DMS153 treated with DMSO at 0.1 percent for 48 hours (cell line): ENCODE data around the gene HMCN1.

ENCODE experiments used
- DNase-seq: peaks from one replicate; lab custom pipeline; 2025; ENCODE audit not compliant: unreplicated experiment; lab: John Stamatoyannopoulos, UW

The HMCN1 gene

DNA sequence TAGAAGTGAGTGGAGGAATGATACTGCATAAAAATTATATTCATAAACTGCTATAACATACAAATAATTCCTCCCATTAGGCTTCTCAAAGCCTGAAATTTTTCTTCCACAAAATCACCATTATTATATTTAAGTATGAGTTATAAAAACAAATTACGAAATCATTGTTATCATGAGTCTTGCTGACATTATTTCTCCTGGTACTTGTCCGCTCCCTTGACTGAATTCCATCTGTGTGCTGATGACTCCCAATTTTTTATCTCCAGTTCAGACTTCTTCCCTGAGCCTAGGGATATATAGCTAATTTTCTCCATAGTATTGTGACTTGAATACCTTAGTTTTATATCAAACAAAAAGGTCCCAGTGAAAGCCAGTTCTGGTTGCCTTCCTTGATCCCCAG, 268.2 kb downstream of the HMCN1 start:
- DNase-seq: no peak

DNA sequence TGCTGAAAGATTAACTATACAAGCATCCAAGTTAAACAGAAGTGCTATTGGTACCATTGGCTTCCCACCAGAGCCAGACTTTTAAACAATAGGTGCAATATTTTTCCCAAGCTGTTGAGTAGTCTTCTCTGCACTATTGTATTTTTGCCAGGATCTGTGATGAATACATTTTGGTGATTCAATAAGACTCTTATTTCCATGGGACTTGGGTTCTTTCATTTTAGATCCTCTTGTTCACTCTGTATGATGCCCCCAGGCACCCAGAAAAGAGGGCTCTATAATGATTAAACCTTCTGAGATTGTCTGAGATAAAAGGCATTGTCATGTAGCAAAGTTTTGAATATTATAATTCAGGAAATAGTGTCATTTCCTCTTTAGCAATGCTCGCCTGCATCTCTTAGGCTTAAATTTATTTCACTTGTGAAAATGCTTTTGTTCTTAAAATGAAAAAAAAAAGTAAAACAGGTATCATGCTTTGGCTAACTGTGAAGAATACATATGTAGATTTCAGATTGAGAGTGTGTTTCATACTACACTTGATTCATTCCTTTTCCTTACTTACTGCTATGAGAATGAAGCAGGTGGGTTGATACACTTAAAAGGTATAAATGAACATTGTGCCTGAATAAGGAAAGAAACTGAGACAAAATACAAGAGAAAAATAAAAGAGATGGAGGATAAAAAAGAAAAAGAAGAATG, 275.0 kb downstream of the HMCN1 start:
- DNase-seq: no peak

DNA sequence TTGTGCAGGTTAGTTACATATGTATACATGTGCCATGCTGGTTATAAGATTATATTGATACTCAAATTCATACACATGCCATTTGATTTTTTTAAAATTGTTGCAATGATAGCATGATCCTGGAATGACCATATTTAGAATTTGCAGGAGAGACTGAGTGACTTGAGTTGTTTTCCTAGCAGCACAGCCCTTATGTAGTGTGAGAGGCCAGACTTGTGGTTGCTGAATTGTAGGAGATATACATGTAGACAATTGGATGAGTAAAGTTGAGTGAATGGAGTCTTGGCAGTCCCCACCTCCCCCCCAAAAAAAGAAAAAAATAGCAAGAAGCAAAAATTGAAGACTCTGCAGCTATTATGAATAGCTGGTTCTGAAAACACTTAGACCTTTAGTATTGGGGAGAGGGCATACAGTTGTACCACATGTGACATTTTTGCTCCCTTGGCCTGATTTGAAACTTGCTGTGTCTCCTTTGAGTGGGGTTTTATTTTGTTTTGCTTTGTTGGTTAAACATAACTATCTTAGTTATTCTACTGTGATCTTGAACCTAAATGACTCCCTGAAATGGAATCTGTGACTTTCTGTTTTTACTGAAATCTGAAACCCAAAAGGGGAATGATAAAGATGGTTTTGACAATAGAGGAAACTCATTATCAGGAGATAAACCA, 280.3 kb downstream of the HMCN1 start:
- DNase-seq: no peak

DNA sequence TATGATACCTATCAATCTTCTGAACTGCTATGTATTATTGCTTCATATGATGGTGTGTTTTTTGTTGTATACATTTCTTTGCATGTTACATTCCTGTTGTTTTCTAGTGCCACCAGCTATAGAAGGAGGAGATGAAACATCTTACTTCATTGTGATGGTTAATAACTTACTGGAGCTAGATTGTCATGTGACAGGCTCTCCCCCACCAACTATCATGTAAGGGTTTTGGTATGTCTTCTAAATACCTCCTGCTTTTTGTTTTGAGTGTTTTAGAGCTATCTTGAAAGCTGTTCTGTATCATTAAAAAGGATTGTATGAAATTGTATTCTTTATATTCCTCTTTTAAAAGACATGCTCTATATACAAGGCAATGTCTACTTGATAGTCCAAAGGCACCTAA, 282.7 kb downstream of the HMCN1 start:
- DNase-seq: no peak

DNA sequence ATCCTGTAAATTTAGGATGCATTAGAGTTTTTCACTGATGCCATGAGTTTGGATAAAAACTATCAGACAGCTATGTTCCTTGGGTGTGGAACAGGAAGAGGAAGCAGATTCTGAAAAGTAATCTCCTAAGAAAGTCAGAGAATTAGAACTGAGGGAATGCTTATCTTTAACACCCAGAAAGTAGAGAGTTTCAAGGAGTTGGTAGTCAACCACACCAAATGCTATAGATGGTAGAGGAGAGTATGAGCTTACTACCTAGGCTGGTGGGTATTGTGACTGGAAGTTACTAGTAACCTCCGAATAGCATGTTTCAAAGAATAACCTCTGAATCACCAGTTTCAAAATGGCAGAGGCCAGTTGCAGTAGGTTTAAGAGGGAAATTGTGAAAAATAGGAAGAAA, 288.0 kb downstream of the HMCN1 start:
- DNase-seq: no peak

DNA sequence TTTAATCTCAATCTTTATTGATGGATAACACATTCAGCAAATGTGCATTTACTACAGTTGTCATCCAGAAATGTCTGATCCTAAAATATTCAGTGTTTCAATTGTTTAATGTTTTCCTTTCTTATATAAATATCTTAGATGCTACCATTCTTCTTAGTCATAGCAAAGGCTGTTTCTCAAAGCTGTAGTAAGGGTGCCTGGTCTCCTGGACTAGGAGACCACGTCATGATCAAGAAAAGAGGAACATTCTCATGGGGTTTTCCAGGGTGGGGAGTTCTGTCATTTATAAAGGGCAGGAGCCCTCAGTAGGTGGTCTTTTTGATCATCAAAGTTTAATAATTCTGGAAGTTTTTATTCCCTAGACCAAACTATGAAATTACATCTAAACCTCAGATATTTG, 292.8 kb downstream of the HMCN1 start:
- DNase-seq: no peak

DNA sequence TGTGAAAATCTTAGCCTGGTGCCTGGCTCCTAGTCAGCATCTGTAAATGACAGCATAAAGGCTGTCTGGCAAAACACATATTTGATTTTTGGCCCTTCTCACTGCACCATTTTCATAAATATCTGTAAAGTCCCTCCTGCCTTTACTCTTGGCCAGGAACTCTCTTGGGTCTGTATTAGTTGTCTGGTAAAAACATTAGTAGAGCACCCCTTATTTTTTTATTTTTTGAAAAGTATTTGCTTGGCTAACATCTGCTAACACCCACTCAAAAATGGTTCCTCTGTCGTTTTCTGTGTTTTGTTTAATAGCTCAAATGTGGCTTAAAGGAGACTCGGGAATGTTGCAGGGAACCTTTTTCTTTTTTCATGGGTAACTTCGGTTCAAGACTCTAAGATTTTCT, 293.4 kb downstream of the HMCN1 start:
- DNase-seq: no peak

DNA sequence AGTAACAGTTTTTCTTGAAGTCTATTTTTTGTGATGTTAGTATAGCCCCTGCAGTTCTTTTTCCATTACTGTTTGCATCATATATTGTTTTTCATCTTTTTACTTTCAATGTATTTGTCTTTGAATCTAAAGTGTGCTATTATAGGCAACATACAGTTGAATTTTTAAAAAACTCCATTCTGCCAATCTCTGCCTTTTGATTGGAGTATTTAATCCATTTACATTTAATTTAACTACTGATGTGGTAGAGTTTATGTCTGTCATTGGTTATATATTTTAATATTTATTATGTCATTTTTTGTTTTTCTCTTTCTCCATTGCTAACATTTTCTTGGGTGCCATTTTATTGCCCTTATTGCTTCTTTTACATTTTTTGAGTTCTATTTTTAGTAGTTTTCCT, 296.3 kb downstream of the HMCN1 start:
- DNase-seq: no peak

DNA sequence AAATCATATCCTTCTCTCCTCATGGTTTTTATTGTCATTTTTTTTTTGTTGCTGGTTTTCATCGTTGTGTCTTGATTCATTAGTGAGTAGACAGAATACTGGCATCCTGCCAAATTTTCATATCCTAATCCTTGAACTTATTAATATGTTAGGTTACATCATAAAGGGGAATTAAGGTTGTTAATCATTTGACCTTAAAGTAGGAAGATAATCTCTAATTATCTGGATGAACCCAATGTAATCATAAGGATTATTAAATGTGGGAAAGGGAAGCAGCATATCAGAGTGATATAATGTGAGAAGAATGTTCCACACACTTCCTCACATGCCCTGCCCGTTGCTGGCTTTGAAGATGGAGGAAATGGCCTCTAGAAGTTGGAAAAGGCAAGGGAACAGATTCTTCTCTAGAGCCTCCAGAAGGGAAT, 299.7 kb downstream of the HMCN1 start:
- DNase-seq: no peak

DNA sequence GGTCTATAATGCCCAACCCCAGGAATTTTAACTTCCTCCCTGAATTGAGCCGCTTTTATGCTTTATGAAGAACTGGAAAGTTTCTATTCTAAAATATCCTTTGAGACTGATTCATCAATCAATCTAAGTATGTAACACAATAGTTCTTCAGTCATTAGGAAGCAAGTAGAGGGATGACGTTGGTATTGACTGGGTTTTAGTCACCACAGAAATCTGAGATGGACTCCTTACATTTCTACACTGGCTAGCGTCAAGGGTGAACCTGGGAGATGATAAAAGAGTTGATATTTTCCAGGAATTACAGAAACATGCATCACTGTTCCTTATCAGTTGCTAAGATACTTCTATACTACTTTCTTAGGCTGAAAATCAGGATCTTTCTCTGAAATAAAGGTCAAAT, 308.0 kb downstream of the HMCN1 start:
- DNase-seq: no peak

DNA sequence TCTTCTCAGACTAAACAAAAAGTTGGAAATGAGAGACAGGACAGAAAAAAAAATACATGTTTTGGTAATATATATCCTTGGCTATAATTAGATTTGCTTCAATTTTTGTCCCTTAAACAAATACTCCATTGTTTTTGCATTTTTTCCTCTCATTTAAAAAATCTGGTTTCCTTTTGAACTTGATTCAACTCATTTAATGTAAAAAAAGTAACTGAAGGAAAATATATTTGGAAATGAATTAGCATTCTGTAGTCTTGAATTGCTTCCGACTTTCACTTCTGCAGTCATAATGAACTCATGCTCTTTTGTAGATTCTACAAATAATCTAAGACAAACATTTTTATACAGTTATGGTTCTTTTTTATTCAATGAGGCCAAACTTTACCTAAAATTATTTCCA, 309.1 kb downstream of the HMCN1 start:
- no peak for DNase-seq

DNA sequence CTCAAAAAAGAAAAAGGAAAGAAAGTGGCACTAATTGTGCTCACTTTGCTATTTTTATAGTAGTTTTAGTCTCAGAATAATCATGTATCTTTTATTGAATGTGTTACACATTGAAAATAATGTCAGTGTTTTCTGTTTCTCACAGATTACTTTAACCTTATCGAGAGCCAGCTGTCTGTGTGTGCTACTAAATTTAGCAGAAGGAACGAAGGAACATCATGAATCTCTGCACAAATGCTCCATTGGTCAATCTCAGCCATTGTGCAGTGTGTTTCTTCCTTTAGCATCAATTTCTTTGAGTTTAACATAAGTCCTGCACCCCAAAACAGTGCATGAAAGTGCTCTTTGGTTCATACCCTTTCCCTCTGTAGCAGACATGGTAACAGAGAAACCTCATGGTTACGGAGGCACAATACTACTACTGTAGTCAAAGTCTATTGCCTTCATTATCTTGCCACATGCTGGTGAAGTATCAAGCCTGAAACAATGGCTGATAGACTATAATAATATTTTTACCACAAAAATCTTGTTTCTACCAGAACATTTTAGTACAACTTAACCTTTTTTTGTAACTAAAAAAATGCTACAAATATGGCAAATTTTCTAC, 310.0 kb downstream of the HMCN1 start:
- DNase-seq: no peak

DNA sequence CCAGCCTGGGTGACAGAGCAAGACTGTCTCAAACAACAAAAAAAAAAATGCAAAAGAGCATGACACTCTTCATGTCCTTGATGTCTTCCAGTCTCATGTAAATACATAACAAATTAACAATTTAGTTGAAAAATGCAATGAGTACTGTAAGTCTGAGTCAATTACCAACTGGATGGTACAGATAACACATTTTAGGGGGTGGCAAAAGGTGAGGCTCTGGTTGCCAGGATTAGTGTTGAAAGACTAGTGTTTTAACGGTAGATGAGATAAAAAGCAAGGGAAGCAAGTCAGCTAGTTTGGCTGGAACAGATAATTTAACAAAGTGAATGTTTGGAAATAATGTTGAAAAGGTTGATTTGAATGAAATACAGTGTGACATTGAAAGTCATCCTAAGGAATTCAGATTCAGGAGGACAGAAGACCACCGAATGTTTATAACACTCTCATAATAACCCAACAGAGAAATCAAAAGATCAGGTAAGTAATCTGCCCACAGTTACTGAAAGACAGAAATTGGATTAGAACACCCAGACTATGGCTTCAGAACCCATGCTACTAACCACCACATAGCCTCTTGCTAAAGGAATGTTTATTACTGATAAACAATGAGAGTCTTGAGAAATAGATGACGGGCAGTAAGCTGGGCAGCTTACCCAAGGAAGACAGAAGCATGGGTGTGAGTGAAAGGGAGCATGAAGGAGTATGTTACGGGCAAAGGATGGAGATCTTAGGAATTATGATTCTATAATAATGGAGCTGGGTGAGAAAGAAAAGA, 312.4 kb downstream of the HMCN1 start:
- DNase-seq: no peak

DNA sequence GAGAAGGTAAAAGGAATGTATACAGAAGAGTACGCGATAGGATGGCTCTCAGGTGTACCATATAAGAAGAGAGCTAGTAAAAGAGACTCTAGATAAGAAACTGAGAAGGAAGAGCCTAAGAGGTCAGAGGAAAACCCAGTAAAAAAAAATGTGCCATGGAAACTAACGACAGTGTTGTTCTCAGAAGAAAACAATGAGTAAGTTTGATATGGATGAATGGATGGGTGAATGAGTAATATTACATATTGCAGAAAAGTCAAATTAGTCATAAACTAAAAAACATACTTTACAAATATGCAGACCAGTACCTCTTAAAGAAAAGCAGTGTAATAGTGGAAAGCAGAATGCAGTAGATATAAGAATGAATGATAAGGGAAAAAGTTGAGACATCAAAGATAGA, 316.2 kb downstream of the HMCN1 start:
- no peak for DNase-seq

DNA sequence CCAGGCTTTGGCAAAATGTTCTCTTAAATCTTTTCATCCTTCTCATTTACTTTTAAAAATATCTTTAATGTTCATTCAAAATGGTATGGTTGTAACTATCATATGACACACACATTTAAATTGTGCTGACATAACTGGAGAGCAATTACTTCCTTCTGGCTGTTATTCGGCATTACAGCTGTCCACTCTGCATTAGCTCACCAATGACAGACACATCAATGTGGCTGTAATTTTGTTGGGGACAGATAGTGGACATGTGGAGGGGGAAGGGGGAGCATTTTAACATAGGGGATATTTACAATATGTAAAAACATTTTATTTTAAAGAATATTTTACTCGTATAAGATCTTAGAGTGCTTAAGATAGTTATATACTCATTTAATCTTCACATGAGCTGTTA, 319.8 kb downstream of the HMCN1 start:
- DNase-seq: no peak

DNA sequence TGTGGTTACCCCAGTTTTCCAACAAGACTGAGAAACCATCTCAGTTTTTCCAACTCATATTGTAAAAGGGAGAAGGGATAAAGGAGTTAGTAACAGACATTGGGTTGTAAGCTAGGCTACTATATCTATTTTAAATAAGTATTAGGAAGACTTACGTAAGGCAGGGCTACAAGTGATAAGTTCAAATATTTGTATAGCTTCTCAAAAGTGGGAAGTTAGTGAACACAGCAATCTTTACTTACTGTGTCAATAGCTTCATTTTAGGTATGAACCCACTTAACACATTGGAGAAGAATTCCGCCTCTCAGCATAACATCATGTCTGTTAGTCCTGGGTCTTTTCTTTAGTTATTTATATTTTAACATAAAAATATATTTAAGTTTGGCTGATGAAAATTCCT, 320.7 kb downstream of the HMCN1 start:
- no peak for DNase-seq

DNA sequence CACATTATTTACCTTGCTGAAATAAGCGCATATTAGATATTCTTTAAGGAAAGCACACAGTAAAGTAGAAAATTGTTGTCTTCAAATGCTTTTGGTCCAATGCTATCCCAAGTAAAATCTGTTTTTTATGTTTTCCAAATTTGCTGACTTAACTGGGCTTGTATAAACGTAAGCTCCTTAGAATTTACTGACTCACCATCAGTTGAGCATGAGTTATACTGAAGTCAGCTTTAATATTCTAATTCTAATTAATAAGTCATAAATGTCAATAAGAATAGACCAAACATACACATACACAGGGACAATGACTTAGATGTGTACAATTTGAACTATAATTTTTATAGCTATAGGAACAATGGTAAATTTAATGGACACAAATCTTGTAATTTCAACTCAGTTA, 321.7 kb downstream of the HMCN1 start:
- DNase-seq: no peak

DNA sequence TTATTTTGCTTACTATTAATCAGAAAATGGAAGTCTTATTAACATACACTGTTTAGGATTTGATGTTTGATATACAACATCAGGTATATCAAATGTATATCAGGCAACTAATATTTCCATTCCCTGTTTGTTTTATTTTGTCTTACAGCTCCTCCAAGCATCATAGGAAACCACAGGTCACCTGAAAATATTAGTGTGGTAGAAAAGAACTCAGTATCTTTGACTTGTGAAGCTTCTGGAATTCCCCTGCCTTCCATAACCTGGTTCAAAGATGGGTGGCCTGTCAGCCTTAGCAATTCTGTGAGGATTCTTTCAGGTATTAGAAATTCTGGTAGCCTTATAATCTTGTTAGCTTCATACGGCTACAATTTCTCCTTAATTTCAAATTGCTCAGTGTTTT, 322.9 kb downstream of the HMCN1 start:
- DNase-seq: no peak

DNA sequence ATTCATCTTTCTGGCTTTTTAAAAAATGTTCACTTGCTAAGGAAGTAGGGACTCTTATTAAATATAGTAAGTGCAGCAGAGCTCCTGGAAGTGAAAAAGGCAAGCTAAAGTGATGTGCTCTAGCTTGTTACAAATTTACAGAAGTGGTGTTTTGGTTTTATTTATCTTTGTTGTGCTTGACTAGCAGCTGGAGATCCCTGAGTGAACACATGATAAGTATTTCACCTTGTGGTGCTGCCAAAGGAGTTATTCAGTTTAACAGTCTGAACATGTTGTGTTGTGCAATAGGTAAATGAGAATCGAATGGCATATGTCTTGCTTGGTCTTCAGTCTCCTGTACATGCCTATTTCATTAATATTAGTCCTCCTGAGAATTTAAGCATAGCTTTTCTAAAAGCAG, 325.1 kb downstream of the HMCN1 start:
- DNase-seq: no peak

DNA sequence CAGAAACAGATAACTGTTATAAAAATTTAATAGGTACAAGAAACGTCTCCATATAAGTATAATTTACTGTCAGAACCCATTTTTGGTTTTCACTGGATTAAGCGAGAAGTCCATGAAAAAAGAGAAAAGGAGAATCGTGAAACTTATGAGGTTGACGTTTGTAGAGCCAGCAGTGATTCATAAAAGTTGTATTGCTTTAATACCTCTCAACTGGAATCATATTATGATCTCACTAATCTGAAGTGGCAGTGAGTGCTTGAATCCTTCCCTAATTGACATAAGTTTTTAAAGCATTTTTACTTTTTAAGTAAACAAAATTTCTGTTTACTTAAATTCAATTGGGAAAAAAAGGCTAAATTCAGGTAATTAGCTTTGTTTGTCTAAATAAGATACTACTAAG, 325.6 kb downstream of the HMCN1 start:
- DNase-seq: no peak

DNA sequence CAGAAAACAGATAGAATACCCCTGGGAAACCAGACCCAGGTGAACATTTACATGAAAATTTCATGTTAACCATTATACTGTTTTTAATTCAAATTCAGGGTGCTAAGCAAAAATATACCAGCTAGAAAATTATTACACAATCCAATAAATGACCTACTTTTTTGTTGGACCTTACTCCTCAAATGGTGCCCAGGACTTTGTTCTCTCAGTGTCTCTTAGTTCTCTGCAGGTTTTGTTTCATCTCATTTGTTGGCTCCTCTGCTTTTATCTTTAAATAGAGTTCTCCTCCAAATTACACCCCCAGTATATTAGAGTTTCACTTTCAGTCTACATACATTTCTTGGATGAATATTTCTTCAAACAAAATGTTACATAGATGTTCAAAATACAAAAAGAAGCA, 326.0 kb downstream of the HMCN1 start:
- DNase-seq: no peak

DNA sequence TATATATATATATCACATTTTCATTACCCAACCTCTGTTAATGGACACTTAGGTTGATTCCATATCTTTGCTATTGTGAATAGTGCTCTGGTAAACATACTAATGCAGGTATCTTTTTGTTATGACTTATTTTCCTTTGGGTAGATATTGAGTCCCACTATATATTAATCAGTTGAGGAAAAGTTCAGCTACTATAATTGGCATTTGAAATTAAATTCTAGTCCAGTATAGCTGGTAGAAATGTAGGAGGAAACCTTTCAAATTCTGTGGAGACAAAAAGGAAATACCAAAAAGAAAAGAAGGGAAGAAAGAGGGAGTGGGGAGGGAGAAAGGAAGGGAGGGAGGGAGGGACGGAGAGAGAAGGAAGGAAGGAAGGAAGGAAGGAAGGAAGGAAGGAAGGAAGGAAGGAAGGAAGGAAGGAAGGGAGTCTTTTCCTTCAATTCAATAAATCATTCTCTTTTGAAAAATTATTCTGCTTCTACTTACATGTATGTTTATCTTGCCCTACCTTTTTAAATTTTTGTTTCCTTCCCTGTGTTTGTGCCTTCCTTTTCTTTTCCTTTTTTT, 329.0 kb downstream of the HMCN1 start:
- DNase-seq: no peak
